GM21381 (cell line): ENCODE measurements around the gene GPRC5D.

ENCODE experiments used
- ATAC-seq: cut with Tn5 transposase; IDR thresholded peaks from one replicate; pipeline ENCODE4 v1.9.1; 2021; ENCODE audit warnings: mild to moderate bottlenecking, moderate library complexity; ENCODE audit not compliant: unreplicated experiment

Gene GPRC5D

GRCh38 chr12:12938541-12938940 is 13.4 kb downstream of the GPRC5D start:
- ATAC-seq, result no peak

- no peak for ATAC-seq
Measured at GRCh38 chr12:12936983-12937491, 14.9 kb downstream of the GPRC5D start.

DNA sequence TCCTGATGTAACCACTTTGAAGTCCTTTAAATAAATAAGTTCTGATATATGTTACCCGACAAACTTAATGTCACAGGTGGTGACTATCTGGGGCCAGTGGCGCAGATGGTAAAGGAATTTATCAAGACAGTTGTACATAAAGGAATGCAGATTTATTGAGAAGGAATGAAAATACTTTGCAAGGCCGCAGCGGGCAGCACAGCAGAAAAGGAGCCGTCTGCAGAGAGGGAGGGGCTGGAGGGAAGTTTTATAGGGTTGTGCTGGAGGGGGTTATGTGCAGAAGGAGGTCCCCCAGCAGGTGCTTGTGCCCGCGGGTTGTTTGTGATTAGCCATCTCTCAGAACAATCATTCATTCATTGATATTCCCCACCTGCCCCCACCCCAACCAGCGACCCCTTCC is 17.4 kb downstream of the GPRC5D start:
- no peak for ATAC-seq

GRCh38 chr12:12933742-12934141 is 18.2 kb downstream of the GPRC5D start:
- no peak for ATAC-seq

DNA sequence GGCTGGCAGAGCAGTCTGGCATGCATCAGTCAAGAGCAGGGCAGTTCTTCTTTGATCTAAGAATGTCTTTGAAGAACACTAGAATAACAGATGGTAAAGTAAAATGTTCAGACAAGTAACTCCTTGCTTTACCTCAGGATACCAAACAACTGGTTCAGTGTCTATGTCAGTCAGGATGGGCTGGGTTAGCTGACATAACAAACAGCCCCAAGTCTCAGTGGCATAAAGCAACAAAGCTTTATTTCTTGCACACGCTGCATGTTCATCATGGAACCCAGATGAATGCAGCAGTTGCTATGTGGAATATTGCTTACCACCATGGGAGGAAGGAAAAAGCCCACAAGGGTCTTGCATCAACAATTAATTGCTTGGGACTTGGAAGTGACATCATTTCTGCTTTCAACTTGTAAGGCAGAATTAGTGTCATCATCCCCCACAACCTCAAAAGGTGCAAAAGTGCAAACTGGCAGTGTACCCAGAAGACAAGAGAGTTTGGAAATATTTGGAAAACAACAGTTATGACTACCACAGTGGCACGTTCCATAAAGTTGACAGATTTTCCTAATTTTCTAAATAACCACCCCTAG is 21.2 kb downstream of the GPRC5D start:
- no peak for ATAC-seq

DNA sequence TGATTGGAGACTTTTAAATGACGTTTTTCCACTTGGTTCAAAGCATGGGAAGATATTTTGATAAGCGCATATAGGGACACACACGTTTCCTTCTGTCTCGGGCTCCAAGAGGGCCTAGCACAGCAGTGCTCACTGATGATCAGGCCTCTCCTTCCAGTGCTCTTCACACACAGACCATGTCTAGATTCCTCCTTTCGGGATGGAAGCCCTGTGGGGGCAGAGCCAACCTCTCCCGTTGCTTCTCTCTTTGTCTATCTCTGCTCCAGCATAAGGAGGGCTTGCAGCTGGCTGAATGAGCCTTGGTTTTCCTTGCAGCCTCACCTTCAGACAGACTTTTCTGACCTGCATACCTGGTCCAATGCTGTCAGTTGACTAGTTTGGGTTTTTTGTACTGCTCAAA is 22.3 kb downstream of the GPRC5D start:
- ATAC-seq, result no peak

GRCh38 chr12:12927211-12928079 is 24.5 kb downstream of the GPRC5D start:
- no peak for ATAC-seq

GRCh38 chr12:12926571-12927071 is 25.3 kb downstream of the GPRC5D start:
- no peak for ATAC-seq

GRCh38 chr12:12925388-12925787 is 26.6 kb downstream of the GPRC5D start:
- no peak for ATAC-seq

DNA sequence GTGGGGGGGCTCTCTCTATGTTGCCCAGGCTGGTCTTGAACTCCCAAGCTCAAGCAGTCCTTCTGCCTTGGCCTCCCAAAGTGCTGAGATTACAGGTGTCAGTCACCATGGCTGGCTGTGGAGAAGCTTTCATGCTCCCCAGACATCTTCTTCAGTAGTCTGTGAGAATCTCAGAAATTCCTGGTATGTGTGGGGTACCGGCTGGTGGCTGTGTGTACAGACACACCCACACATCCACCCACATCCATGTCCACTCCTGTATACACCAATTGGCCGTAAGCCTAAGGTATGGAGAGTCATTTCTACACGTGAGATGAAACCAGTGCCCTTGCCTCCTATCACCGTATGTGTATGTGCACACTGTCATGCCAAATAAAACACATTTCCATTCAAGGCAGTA is 27.8 kb downstream of the GPRC5D start:
- no peak for ATAC-seq

GRCh38 chr12:12922978-12923377 is 29.0 kb downstream of the GPRC5D start:
- no peak for ATAC-seq

DNA sequence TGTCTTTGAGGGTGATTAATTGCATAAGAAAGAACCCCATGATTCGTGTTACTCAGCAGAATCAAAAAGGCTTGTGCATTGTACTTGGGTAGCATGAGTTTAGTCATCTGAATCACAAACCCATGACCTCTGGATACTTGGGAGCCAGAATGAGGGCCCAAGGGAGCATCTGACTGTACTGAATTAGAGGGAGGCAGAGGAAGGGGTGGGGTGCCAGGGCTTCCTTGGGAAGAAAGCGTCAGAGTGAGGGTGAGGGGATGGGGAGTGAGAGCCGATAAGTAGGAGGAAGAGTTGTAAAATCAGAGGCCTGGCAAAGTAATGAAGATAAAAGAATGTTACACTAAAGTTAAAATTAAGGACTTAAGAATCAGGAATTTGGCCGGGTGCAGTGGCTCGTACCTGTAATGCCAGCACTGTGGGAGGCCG is 29.8 kb downstream of the GPRC5D start:
- ATAC-seq, result no peak

- ATAC-seq, result no peak
Measured at GRCh38 chr12:12919666-12920435, 32.1 kb downstream of the GPRC5D start.

DNA sequence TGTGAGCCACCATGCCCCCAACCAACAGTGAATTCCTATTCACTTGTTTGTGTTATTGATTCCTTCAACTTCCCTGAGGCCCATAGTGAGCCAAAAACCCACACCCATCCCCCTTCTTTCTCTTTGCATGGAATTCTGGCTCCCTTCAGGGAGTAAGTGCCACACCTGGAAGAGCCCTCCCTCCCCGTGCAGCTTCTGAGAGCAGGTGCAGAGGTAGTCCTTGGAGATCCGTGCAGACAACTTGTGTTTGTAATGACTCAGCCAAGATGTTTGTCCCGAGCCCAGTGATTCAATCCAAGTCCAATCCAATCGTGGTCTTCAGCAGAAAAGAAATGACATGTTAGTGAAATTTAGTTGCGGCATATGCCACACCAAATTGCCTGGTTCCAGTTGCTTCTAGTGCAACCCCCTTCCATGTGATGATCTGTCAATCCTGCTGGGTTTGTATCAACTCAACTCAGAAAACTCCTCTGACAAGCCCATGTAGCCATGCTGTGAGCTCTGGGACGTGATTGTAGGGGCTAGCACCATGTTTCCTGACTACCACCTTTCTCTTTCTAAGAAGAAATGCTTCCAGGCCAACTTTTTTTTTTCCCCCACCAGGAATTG is 33.1 kb downstream of the GPRC5D start:
- no peak for ATAC-seq

GRCh38 chr12:12917517-12917916 is 34.5 kb downstream of the GPRC5D start:
- no peak for ATAC-seq

- ATAC-seq, result peak; percentile 90
Measured at GRCh38 chr12:12916135-12916944, 35.6 kb downstream of the GPRC5D start.

GRCh38 chr12:12915656-12916055 is 36.3 kb downstream of the GPRC5D start:
- ATAC-seq, result no peak

- ATAC-seq, result no peak
Measured at GRCh38 chr12:12912711-12913110, 39.3 kb downstream of the GPRC5D start.

GRCh38 chr12:12909995-12910420 is 42.0 kb downstream of the GPRC5D start:
- ATAC-seq, result no peak
